Tongue (tissue), 2 donors: ENCODE data around the gene OR8B2. TPM values are rescaled to one million over a fixed set of nuclear protein-coding genes. Genes with fewer than 3 reads are reported as not detected.
"Not testable (repeated sequence)": the region's sequence is repeated elsewhere in the genome, so short reads cannot be mapped to it uniquely, and the experiment has no call there.

Experiments
- DNase-seq: peaks from one replicate; pipeline ENCODE4 v3.0.0-alpha.2; 2015
- total RNA-seq: library from RNA; depleted of rRNA; stranded (reverse); fragments of >200 nt; gene quantifications from one replicate; pipeline ENCODE4 v1.2.3, GENCODE V29; 2014

The OR8B2 gene, protein sequence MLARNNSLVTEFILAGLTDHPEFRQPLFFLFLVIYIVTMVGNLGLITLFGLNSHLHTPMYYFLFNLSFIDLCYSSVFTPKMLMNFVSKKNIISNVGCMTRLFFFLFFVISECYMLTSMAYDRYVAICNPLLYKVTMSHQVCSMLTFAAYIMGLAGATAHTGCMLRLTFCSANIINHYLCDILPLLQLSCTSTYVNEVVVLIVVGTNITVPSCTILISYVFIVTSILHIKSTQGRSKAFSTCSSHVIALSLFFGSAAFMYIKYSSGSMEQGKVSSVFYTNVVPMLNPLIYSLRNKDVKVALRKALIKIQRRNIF
- not detected for total RNA-seq

GRCh38 chr11:124384399-124384798, at the start of gene OR8B2:
Gene OR8B2 (minus strand): TSS chr11:124384499. CDS start chr11:124383343, 1,156 bp downstream.
- DNase-seq, result no peak

- DNase-seq, result no peak
Observed at GRCh38 chr11:124429599-124429998, 45.3 kb upstream of the OR8B2 start.

GRCh38 chr11:124424384-124424921, 40.2 kb upstream of the OR8B2 start, which contains the start of gene OR8B4:
Gene OR8B4 (minus strand): TSS chr11:124424871. CDS start chr11:124424871, 0 bp downstream.
- no peak for DNase-seq

- no peak for DNase-seq
Observed at GRCh38 chr11:124421043-124421442, 36.7 kb upstream of the OR8B2 start.

GRCh38 chr11:124415356-124415923, 31.1 kb upstream of the OR8B2 start:
- peak; percentile 64 for DNase-seq

- DNase-seq, result no peak
Observed at GRCh38 chr11:124409906-124410305, 25.6 kb upstream of the OR8B2 start.

DNA sequence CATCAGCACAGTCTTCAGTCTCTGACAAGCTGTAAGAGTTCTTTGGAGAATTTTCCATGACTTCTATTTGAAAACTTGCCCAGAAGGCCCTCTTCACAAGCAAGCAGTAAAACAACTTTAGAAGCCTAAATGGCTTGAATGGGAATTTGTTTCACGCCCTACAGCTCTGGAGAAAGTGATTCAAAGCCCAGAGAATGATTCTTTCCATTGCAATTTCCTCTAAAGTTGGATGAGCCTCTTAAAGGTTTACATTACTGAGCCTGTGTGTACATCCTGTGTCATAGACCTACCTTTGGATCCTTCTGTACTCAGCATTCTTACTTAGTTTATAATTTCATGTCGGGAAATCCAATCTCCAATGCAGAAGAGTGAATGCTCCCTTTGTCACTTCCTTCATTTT, 21.3 kb upstream of the OR8B2 start:
- no peak for DNase-seq

GRCh38 chr11:124403186-124403585, 18.9 kb upstream of the OR8B2 start:
- DNase-seq, result not testable (repeated sequence)

DNA sequence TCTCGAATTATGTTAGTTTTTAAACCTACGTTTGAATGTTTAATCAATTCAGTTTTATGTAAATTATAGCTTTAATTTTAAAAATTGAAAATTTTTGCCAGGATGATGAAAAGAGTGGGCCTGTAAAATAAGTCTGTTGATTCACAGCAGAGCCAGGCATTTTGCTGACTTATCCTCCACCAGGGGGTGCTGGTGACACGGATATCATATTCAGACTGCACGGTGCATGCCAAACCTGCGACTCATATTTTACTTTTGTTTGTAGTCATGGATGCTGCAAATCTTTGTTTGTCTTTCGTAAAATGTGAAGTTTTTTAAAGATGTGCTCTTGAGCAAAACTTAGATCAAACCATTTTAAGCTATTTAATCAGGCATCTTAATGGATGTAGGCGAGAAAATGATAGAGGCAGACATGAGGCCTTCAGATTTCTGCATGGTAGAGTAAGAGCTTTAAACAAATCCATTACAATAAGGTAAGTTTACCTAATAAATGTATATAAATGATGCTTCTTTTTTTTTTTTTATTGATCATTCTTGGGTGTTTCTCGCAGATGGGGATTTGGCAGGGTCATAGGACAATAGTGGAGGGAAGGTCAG, 18.1 kb upstream of the OR8B2 start:
- DNase-seq, result peak; percentile 71

DNA sequence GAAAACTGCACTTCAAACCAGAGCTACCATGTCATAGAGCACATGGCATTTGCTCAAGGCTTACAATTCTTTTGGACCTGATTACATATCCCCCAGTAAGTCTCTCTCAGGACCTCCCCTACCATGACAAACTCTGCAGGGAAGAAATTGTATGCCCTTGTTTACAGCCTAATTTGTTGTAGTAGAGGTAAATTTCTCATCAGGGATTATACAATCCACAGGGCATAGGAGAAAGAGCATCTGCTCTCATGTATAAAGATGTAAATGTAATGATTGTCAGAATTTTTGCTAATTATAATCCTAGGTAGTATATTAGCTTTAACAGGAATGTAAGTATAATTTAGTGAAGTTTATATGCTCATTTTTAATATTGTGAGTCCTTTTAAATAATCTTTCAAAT, 14.6 kb upstream of the OR8B2 start, which contains the start of gene OR8B3:
TSS of gene OR8B3 (minus strand) at position 101 of the 400 bp plus-strand sequence. CDS start 1,673 bp downstream, outside the sequence.
- no peak for DNase-seq

DNA sequence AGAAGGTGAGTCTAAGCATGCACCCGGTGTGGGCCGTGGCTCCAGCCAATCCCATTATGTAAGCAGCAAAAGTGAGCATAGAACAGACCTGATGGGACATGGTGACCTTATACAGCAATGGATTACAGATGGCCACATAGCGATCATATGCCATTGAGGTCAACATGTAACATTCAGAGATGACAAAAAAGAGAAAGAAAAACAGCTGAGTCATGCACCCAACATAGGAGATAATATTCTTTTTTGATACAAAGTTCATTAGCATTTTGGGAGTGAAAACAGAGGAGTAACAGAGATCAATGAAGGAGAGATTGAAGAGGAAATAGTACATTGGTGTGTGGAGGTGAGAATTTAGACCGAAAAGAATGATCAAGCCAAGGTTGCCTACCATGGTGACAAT, 12.5 kb upstream of the OR8B2 start:
- DNase-seq, result not testable (repeated sequence)

DNA sequence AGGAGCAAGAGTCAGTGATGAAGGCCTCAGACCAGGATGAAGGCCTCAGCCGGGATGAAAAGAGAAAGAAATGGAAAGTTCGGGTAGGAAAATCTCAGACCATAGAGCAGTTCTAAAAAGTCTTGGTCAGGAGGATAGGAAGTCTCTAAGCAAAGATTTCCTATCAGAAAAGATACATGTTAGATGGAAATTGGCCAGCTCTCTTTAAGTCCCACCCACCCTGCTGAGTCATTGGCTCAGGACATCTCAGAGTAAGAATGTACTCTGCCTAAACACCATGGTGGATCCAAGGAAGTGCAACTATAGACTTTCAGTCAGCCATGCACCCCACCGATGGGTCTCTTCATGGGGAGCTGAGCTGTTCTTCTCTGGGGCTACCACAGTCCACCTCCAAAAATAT, 10.1 kb upstream of the OR8B2 start:
- DNase-seq, result no peak

DNA sequence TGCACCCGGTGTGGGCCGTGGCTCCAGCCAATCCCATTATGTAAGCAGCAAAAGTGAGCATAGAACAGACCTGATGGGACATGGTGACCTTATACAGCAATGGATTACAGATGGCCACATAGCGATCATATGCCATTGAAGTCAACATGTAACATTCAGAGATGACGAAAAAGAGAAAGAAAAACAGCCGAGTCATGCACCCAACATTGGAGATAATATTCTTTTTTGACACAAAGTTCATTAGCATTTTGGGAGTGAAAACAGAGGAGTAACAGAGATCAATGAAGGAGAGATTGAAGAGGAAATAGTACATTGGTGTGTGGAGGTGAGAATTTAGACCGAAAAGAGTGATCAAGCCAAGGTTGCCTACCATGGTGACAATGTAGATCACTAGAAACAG, 1.4 kb downstream of the OR8B2 start:
- not testable (repeated sequence) for DNase-seq

DNA sequence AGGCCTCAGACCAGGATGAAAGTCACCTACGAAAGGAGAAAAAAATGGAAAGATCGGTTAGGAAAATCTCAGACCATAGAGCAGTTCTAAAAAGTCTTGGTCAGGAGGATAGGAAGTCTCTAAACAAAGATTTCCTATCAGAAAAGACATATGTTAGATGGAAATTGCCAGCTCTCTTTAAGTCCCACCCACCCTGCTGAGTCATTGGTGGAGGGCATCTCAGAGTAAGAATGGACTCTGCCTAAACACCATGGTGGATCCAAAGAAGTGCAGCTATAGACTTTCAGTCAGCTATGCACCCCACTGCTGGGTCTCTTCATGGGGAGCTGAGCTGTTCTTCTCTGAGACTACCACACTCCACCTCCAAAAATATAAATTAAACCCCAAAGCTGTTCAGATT, 3.7 kb downstream of the OR8B2 start:
- DNase-seq, result no peak

GRCh38 chr11:124376280-124376679, 8.0 kb downstream of the OR8B2 start:
- no peak for DNase-seq

DNA sequence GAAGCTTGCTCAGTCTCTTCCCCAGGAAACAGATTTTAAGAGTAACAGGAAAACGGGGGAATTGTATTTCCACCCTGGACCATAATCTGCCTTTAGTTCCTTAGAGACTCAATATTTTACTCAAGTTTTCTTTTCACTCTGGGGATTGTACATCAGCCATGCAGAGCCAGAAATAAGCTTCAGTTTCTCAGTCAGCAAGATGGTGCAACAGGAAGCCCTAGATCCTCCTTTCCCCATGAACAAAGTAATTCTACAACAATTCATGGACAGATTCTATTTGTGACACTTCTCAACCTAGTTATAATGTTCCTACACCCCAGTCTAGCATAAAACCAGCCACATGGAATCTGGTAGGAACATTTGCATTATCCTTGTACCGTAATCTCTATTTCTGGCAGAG, 24.7 kb downstream of the OR8B2 start:
- no peak for DNase-seq

- no peak for DNase-seq
Observed at GRCh38 chr11:124346311-124346955, 37.9 kb downstream of the OR8B2 start.

- DNase-seq, result no peak
Observed at GRCh38 chr11:124344346-124344745, 40.0 kb downstream of the OR8B2 start.

DNA sequence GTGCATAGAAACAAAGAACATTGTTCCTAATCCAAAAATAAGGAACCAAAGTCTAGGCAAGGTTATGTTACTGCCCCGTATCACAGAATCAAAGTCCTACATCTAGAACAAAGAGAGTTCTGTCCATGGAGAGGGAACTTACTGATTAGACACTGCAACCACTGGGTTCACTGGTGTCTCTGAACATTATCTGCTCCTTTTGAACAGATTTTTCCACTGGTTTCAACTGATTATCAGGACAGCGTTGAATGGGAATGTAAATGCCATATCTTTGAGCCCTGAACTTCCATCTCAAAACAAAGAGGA, 44.2 kb downstream of the OR8B2 start:
- DNase-seq, result no peak

DNA sequence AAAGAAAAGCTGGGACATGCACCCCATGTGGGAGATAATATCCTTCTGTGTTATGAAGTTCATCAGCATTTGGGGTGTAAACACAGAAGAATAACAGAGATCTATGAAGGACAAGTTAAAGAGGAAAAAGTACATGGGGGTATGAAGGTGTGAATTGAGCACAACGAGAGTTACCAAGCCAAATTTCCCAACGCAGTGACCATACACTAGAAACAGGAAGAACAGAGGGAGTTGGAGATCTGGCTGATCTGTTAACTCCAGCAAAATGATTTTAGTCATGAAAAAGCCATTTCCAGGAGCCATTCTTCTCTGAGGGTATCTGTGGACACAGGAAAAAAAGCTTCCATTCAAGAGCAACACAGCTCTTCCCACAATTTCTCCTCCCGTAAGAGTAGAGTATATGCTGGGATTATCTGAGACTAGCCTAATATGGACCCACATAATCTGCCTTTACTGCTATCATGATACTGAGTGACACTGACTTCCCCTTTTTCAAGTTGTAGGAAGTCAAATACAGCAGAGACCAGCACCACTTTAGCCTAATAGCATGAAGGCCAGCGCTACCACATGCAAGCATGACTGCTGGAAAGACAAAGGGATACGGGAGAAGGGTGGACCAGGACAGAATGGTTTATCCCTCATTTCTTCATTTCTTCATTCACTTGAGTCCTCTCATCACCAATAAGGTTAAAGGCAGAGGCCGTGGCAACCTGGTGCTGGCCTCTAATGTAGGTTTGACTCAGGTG, 44.7 kb downstream of the OR8B2 start:
- DNase-seq, result no peak
